Measurements from ENCODE around the gene FIZ1. TPM values are rescaled to one million over a fixed set of nuclear protein-coding genes. Genes with fewer than 3 reads are reported as not detected.

FIZ1 gene
- total RNA-seq, 4 donors from 2014 or later = 9.0 to 18.5 (median 14.0) TPM

DNA sequence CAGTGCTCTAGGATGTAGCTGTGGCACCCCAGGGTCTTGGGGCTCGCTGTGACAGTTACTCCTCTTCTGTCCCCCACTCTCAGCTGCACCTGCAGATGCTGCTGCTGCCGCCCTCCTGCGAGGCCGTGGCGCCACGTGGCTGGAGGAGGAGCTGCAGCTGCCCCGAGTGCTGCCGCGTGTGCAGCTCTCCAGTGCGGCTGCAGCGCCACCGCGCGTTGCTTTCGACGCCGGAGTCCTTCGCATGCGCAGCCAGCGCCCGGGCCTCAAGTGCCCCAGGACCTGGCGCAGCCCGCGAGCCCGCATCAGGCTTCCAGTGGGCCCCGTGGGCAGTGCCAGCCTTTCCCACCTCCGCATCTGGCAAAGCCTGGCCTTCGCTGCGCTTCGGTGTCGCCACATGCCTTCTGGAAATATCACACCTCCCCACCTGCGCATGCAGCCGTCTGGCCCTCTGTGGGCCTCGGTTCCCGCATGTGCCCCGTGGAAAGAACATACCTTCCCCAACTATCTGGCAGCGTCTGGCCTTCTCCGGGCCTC is 40.8 kb upstream of the FIZ1 start:
- H3K4me1 ChIP-seq = peaks cover 42 to 57% of the 10 kb centered on the region in 2 donors
- H3K9me3 ChIP-seq = no peaks in the 10 kb centered on the region
- H3K27me3 ChIP-seq = no peaks in the 10 kb centered on the region
- H3K27ac ChIP-seq = peak overlapping the region; percentile 86 to 96 (median 91)
- peak overlapping the region in 1 of 3 donors; percentile 84 for H3K4me3 ChIP-seq (replicated peaks in 1 of 3)
- intact Hi-C loops (cut with DNase I) = no loop called here
- DNase-seq = peak; percentile 75 to 76
- H3K36me3 ChIP-seq = no peaks in the 10 kb centered on the region
- TF ChIP-seq POLR2A (IDR thresholded peaks at IDR 0.05) = no peak
- TF ChIP-seq, protein P1, sequence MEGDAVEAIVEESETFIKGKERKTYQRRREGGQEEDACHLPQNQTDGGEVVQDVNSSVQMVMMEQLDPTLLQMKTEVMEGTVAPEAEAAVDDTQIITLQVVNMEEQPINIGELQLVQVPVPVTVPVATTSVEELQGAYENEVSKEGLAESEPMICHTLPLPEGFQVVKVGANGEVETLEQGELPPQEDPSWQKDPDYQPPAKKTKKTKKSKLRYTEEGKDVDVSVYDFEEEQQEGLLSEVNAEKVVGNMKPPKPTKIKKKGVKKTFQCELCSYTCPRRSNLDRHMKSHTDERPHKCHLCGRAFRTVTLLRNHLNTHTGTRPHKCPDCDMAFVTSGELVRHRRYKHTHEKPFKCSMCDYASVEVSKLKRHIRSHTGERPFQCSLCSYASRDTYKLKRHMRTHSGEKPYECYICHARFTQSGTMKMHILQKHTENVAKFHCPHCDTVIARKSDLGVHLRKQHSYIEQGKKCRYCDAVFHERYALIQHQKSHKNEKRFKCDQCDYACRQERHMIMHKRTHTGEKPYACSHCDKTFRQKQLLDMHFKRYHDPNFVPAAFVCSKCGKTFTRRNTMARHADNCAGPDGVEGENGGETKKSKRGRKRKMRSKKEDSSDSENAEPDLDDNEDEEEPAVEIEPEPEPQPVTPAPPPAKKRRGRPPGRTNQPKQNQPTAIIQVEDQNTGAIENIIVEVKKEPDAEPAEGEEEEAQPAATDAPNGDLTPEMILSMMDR (IDR thresholded peaks at IDR 0.05) = peak in 5 of 6 experiments; percentile 13 to 59 (median 54)
- 7 to 30% methylated on average over 2 to 12 of the region's 38 CpGs for WGBS, 2 donors

DNA sequence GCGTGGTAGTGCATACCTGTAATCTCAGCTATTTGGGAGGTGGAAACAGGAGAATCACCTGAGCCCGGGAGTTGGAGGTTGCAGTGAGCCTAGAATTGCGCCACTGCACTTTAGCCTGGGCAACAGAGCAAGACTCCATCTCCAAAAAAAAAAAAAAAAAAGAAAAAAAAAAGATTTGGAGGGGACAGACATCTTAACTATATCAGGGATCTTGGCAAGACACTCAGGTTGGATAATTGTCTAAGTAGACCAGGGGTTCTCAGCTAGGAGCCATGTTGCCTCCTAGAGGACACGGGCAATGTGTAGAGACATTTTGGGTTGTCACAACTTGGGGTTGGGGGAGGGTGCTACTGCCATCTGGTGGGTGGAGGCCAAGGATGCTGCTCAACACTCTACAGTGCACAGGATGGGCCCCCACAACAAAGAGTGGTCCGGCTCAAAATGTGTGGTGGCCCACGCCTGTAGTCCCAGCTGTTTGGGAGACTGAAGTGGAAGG is 39.6 kb upstream of the FIZ1 start:
- H3K36me3 ChIP-seq = no peaks in the 10 kb centered on the region
- H3K4me3 ChIP-seq (replicated peaks in 1 of 3) = no peak overlapping the region
- 87 to 90% methylated on average over 6 of the region's 6 CpGs for WGBS, 2 donors
- H3K9me3 ChIP-seq = no peaks in the 10 kb centered on the region
- no peak for DNase-seq
- TF ChIP-seq, protein P1 (IDR thresholded peaks at IDR 0.05) = peak in 1 of 6 experiments; percentile 28
- TF ChIP-seq POLR2A (IDR thresholded peaks at IDR 0.05) = no peak
- H3K27ac ChIP-seq = no peak overlapping the region
- intact Hi-C loops (cut with DNase I) = no loop called here
- no peaks in the 10 kb centered on the region for H3K27me3 ChIP-seq
- H3K4me1 ChIP-seq = peaks cover 36 to 52% of the 10 kb centered on the region in 2 donors

DNA sequence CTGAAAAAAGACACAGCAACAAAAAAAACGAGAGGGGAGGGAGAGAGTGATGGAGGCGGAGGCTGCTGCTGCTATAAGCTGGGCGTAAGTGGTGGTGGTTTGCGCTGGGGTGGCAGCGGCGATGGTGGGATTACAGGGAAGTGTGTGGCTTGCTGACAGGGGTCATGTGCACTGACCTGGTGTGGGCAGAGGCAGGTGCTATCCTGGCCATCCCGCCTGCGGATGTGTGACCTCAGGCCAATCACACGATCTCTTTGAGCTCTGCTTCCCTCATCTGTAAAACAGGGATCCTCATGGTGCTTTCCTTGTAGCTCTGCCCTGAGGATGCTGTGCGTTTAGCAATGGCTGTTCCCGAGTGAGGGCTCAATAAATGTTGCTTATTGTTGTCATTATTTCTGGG is 38.2 kb upstream of the FIZ1 start:
- Histone ChIP-seq H3K9me3 (no peaks in the 10 kb centered on the region), H3K36me3 (no peaks in the 10 kb centered on the region), H3K27ac (no peak overlapping the region), H3K4me1 (peaks cover 30 to 43% of the 10 kb centered on the region in 2 donors), H3K4me3 (replicated peaks in 1 of 3) (no peak overlapping the region), H3K27me3 (no peaks in the 10 kb centered on the region)
- no peak for DNase-seq
- 86 to 88% methylated on average over 11 of the region's 11 CpGs for WGBS, 2 donors
- TF ChIP-seq, protein P1 (IDR thresholded peaks at IDR 0.05) = no peak
- TF ChIP-seq POLR2A (IDR thresholded peaks at IDR 0.05) = no peak
- intact Hi-C loops (cut with DNase I) = no loop called here

DNA sequence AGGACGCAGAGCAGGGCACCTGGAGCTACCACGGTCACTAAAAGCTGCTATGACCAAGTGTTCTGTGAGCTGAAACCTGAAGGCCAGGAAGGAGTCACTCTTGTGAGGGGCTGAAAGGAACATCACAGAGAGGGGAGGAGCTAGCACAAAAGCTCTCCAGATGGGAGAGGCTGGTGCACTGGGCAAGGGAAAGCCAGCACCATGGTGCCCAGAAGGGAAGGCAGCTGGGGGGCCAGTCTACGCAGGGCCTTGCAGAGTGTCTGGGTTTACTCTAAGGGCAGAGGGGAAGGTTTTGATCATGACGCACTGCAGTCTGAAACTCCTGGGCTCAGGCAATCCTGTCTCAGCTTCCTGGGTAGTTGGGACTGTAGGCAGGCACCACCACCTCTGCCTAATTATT is 37.4 kb upstream of the FIZ1 start:
- Histone ChIP-seq H3K9me3 (no peaks in the 10 kb centered on the region), H3K4me3 (replicated peaks in 1 of 3) (no peak overlapping the region), H3K27me3 (no peaks in the 10 kb centered on the region), H3K36me3 (no peaks in the 10 kb centered on the region), H3K27ac (no peak overlapping the region), H3K4me1 (peaks cover 25 to 36% of the 10 kb centered on the region in 2 donors)
- intact Hi-C loops (cut with DNase I) = no loop called here
- WGBS, 2 donors = 88 to 94% methylated on average over 4 of the region's 4 CpGs
- TF ChIP-seq, protein P1 (IDR thresholded peaks at IDR 0.05) = no peak
- DNase-seq = no peak

DNA sequence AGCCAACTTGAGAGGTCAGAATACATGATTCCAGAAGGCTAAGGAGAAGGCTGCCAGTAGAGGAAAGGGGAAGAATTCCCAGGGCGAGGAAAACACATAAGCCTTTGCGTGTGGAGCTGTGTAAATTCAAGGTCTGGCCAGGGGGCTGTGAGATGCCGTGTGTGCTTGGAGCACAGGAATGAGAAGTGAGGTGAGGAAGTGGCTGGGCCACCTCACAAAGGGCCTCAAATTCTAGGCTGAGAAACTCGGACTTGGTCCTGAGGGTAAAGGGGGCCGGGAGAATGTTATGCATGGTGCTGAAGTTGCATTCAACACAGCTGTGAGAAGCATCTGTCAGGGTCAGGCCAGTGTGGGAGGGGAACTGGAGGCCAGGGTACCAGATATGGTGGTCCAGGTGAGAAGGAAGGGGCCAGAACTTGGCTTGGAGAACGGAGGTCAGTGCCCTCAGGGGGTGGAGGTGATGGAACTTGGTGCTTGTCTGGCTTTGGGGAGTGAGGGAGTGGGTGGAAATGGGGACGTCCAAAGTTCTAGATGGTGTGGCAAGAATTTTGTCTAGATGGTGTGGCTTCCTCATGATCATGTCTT is 36.6 kb upstream of the FIZ1 start:
- H3K27me3 ChIP-seq = no peaks in the 10 kb centered on the region
- no peak for DNase-seq
- H3K4me3 ChIP-seq (replicated peaks in 1 of 3) = peak overlapping the region; percentile 96 to 98 (median 98)
- intact Hi-C loops (cut with DNase I) = no loop called here
- H3K27ac ChIP-seq = peak overlapping the region; percentile 95 to 98 (median 96)
- H3K4me1 ChIP-seq = peaks cover 25 to 36% of the 10 kb centered on the region in 2 donors
- 63 to 69% methylated on average over 7 of the region's 7 CpGs for WGBS, 2 donors
- TF ChIP-seq, protein P1 (IDR thresholded peaks at IDR 0.05) = no peak
- TF ChIP-seq POLR2A (IDR thresholded peaks at IDR 0.05) = no peak
- H3K36me3 ChIP-seq = no peaks in the 10 kb centered on the region
- H3K9me3 ChIP-seq = no peaks in the 10 kb centered on the region

Measured in thyroid gland (tissue), 4 donors.